Activated CD4-positive, alpha-beta T cell treated with anti-CD3 and anti-CD28 coated beads, Interleukin-2, amount 50 U/mL, for 4 hours (primary cell): Measurements from ENCODE around the gene FHIT.

ENCODE experiments used
- DNase-seq, 2 experiments: peaks; one replicate each; pipeline ENCODE4 v3.0.0-alpha.2; 2020

The FHIT gene

GRCh38 chr3:60182697-60183096 is 1068.6 kb downstream of the FHIT start:
- DNase-seq, result no peak

- DNase-seq, result no peak
These were observed 1072.2 kb downstream of the FHIT start for GRCh38 chr3:60178931-60179653.

GRCh38 chr3:60177726-60178125 is 1073.5 kb downstream of the FHIT start:
- no peak for DNase-seq

- no peak for DNase-seq
These were observed 1074.6 kb downstream of the FHIT start for GRCh38 chr3:60176614-60177013.

GRCh38 chr3:60175680-60176079 is 1075.6 kb downstream of the FHIT start:
- no peak for DNase-seq

GRCh38 chr3:60169755-60170154 is 1081.5 kb downstream of the FHIT start:
- no peak for DNase-seq

GRCh38 chr3:60167186-60167585 is 1084.1 kb downstream of the FHIT start:
- no peak for DNase-seq

- no peak for DNase-seq
These were observed 1090.2 kb downstream of the FHIT start for GRCh38 chr3:60160822-60161748.

GRCh38 chr3:60160111-60160821 is 1091.0 kb downstream of the FHIT start:
- no peak for DNase-seq

GRCh38 chr3:60158035-60158434 is 1093.2 kb downstream of the FHIT start:
- DNase-seq, result no peak

- DNase-seq, result no peak
These were observed 1097.2 kb downstream of the FHIT start for GRCh38 chr3:60154011-60154410.

- no peak for DNase-seq
These were observed 1097.8 kb downstream of the FHIT start for GRCh38 chr3:60153221-60153999.

- no peak for DNase-seq
These were observed 1101.8 kb downstream of the FHIT start for GRCh38 chr3:60149501-60149900.

- DNase-seq, result no peak
These were observed 1103.9 kb downstream of the FHIT start for GRCh38 chr3:60147249-60147950.

GRCh38 chr3:60146121-60146520 is 1105.1 kb downstream of the FHIT start:
- DNase-seq, result no peak

- DNase-seq, result no peak
These were observed 1107.2 kb downstream of the FHIT start for GRCh38 chr3:60144071-60144470.

GRCh38 chr3:60142009-60142408 is 1109.2 kb downstream of the FHIT start:
- DNase-seq, result no peak

GRCh38 chr3:60140160-60140559 is 1111.1 kb downstream of the FHIT start:
- no peak for DNase-seq

- no peak for DNase-seq
These were observed 1114.7 kb downstream of the FHIT start for GRCh38 chr3:60136601-60137000.

GRCh38 chr3:60135474-60135873 is 1115.8 kb downstream of the FHIT start:
- DNase-seq, result no peak

- DNase-seq, result no peak
These were observed 1117.7 kb downstream of the FHIT start for GRCh38 chr3:60133269-60134162.
